Muscle of leg (tissue), 11 donors: Measurements from ENCODE around the gene SLC13A4. TPM values are rescaled to one million over a fixed set of nuclear protein-coding genes. Genes with fewer than 3 reads are reported as not detected.
A peak's percentile ranks its signal among the peaks of the same experiment; 100 is the strongest.

ENCODE experiments used
- DNase-seq: peaks from one replicate; pipeline ENCODE4 v3.0.0; 2013
- H3K27ac ChIP-seq: one replicate; pipeline ENCODE4 v1.5.1; 2013; ENCODE audit warnings: mild to moderate bottlenecking, low read length, control low read depth
- H3K27me3 ChIP-seq: one replicate; pipeline ENCODE4 v1.6.1; 2013; ENCODE audit warnings: low read length; ENCODE audit not compliant: control insufficient read depth, insufficient read depth
- H3K36me3 ChIP-seq: one replicate; pipeline ENCODE4 v1.6.1; 2013; ENCODE audit warnings: low read length; ENCODE audit not compliant: control insufficient read depth, insufficient read depth
- H3K4me1 ChIP-seq: one replicate; pipeline ENCODE4 v1.6.1; 2013; ENCODE audit warnings: low read length; ENCODE audit not compliant: control insufficient read depth, insufficient read depth
- H3K4me3 ChIP-seq: one replicate; pipeline ENCODE4 v1.5.1; 2013; ENCODE audit warnings: low read length, control low read depth
- H3K9me3 ChIP-seq: replicated peaks from 2 replicates; pipeline ENCODE4 v1.6.1; 2013; ENCODE audit warnings: low read depth, low read length; ENCODE audit not compliant: control insufficient read depth
- WGBS: methylation state at CpG from one replicate; pipeline ENCODE4 v1.1.5; 2013; ENCODE audit warnings: missing lambda C conversion rate; ENCODE audit not compliant: insufficient coverage; 5-methylcytosine and 5-hydroxymethylcytosine counted together
- polyA plus RNA-seq, 8 donors: library from polyadenylated mRNA; unstranded; fragments of 120-200 nt; gene quantifications; one replicate each; pipeline versions ENCODE4 v1.2.1 to v1.2.3, GENCODE V29; 2013; ENCODE audit warnings: inconsistent platforms in 1 of 8, low replicate concordance in 1 of 8; ENCODE audit not compliant: insufficient read length in 8 of 8, insufficient read depth in 1 of 8
- total RNA-seq: library from RNA; stranded (reverse); fragments of 120-200 nt; gene quantifications from one replicate; pipeline ENCODE4 v1.2.4, GENCODE V29; 2013

SLC13A4 gene
- total and polyA plus RNA-seq, 9 donors, result 0.09 to 4.2 (median 1.9) TPM

DNA sequence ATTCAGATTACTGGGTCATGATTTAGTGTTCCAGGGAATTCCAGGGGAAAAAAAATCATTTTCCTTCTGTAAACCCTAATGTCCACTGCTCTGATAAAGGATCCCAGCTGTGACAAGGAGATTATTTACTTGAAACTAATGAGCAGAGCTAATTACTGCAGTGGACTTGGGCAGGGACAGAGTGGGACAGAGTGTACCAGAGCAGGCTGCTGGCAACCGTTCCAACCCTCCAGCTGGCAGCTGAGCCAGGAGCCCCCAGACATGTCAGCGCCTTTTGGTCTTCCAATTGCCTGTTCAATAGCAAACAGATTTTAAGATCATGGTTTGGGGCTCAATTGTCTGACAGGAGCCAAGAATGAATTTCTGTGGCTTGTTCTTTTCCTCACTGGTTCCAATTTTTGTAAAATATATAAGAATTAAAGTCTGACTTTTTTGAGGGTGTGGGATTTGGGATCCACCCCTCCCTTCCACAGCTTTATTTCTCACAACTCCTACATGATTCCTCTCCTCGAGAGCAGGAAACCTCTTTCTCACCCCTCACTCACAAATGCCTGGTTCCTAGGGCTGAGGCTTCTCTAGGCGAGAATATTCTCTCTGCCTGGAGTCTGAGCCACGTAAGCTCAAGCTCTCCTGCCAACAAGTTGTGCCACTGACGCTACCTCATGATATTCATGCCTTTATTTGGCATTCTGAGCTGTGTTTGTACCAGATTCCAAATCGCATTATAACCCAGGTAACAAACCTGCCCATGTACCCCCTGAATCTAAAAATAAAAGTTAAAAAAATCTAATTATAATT is 41.2 kb upstream of the SLC13A4 start:
- H3K4me3 ChIP-seq, result no peak overlapping the region
- no peaks in the 10 kb centered on the region for H3K36me3 ChIP-seq
- H3K27me3 ChIP-seq, result peaks cover 5% of the 10 kb centered on the region
- DNase-seq, result no peak
- H3K9me3 ChIP-seq, result no peaks in the 10 kb centered on the region
- WGBS, result 59% methylated on average over 6 of the region's 7 CpGs
- H3K27ac ChIP-seq, result no peak overlapping the region
- no peaks in the 10 kb centered on the region for H3K4me1 ChIP-seq

DNA sequence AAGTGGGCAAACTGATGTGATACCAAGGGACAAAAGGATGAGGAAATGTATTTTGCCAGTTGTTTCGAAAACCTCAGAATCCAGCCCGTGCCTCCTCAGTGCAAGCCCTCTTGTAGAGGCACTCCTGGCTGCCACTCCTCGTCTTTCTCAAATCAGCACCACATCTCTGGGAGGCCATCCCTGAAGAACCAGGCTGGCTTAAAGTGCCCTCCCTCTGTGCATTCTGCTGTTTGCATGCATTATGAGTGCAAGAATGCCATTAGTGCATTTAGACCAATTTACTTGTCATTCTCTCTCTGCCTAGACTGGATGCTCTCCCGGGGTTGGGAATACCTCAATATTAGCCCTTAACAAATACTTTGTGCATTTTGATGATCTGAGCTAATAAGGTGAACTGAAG is 40.5 kb upstream of the SLC13A4 start:
- H3K27ac ChIP-seq, result no peak overlapping the region
- peaks cover 5% of the 10 kb centered on the region for H3K27me3 ChIP-seq
- no peak for DNase-seq
- no peaks in the 10 kb centered on the region for H3K9me3 ChIP-seq
- no peaks in the 10 kb centered on the region for H3K4me1 ChIP-seq
- H3K36me3 ChIP-seq, result no peaks in the 10 kb centered on the region
- WGBS, result 71% methylated on average over 3 of the region's 4 CpGs
- no peak overlapping the region for H3K4me3 ChIP-seq

DNA sequence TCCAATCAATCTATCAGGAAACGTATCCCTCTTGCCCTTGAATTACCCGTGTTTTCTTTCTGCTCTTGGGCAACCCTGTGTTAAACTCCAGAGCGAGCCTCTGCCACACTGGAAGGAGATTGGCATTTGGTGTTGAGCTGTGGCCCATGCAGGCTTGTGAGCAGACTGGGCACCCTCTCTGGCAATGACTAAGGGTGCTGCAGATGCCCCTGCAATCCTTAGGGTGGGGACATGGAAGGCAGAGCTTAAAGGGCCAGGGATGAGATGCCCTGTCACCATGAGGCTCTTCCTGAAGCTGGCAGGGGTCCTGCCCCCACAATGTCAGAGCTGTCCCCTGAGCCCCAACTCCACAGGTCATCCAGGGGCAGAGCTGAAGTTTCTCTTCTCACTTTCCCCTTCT is 40.1 kb upstream of the SLC13A4 start:
- no peak for DNase-seq
- Histone ChIP-seq H3K9me3 (no peaks in the 10 kb centered on the region), H3K4me3 (no peak overlapping the region), H3K36me3 (no peaks in the 10 kb centered on the region), H3K27ac (no peak overlapping the region), H3K27me3 (peaks cover 5% of the 10 kb centered on the region), H3K4me1 (no peaks in the 10 kb centered on the region)
- WGBS, result 87% methylated on average over 3 of the region's 3 CpGs

DNA sequence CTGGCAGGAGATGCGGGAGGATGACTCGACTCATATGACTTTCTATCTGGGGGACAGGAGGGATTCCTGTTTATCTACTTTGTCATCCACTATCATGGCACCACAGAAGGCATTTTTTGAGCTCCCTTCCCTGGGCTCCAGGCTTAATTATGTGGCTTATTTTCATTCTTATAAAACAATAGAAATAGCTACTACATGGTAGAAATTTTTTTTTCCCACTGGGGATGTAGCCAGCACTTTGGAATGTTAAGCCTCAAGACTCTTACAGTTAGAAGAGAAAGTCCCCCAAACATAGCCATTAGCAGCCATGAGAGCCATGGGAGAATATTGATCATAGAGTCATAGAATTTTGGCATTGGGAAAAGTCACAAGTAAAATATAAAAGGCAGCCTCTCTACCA is 35.3 kb upstream of the SLC13A4 start:
- no peaks in the 10 kb centered on the region for H3K4me1 ChIP-seq
- H3K27me3 ChIP-seq, result peaks cover 5% of the 10 kb centered on the region
- H3K27ac ChIP-seq, result no peak overlapping the region
- DNase-seq, result no peak
- no peaks in the 10 kb centered on the region for H3K36me3 ChIP-seq
- no peaks in the 10 kb centered on the region for H3K9me3 ChIP-seq
- no peak overlapping the region for H3K4me3 ChIP-seq
- no CpG with 5 or more reads among the region's 2 CpGs for WGBS

DNA sequence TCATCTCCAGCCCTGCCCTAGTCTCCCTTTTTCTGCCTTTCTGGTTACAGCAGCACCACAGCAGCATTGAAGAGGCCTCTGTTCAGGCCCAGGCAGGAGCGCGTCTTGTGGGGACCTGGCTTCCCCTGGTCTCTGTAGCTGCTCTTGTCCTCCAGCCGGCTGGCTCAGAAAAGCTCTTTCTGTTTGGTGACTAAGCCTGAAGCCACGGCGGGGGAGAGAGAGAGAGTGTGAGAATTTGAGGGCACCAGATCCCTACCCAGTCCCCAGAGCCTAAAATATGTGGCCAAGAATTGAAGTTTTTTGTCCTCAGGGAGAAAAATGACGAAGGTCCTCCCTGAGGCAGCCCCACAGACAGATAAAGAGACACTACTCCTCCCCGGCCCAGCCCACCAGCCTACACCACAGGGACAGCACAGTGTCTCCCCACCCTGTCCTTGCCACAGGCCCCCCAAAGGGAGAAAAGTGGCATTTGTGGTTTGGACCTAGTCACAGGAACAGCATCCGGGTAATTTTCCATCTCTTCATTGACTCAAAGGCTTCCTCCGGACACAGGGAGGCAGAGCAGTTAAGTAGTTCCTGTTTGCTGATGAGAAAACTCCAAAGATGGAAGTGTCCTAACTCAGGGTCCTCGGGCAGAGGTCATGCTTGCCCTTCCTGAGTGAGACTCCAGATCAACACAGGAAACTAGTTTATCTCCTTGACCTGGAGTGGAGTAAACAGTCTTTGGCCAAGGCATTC is 33.9 kb upstream of the SLC13A4 start:
- 89% methylated on average over 3 of the region's 10 CpGs for WGBS
- Histone ChIP-seq H3K4me1 (peaks cover 3% of the 10 kb centered on the region), H3K9me3 (peaks cover 2% of the 10 kb centered on the region), H3K4me3 (no peak overlapping the region), H3K36me3 (no peaks in the 10 kb centered on the region), H3K27ac (no peak overlapping the region), H3K27me3 (peaks cover 13% of the 10 kb centered on the region)
- no peak for DNase-seq

DNA sequence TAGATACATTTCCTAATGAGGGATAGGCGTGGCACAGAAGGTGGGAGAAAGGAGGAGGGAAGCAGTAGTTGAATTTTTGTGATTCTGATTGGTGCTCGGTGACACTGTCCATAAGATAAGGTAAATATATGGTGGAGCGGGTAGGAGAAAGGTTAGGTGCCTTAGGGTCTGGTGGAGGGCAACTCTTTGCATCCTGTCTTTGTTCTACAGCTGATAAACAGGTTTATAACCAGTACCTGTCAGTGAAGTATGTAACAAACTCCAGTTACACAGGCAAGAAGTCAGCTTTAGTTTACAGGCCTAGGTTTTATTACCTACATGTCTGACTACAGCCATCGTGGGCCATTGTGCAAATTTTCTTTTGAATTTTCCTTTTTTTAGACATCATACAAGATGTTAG is 31.5 kb upstream of the SLC13A4 start:
- Histone ChIP-seq H3K4me1 (peaks cover 3% of the 10 kb centered on the region), H3K36me3 (no peaks in the 10 kb centered on the region), H3K27me3 (peaks cover 11% of the 10 kb centered on the region), H3K9me3 (peaks cover 2% of the 10 kb centered on the region), H3K4me3 (no peak overlapping the region), H3K27ac (no peak overlapping the region)
- DNase-seq, result no peak
- 79% methylated on average over 2 of the region's 4 CpGs for WGBS

DNA sequence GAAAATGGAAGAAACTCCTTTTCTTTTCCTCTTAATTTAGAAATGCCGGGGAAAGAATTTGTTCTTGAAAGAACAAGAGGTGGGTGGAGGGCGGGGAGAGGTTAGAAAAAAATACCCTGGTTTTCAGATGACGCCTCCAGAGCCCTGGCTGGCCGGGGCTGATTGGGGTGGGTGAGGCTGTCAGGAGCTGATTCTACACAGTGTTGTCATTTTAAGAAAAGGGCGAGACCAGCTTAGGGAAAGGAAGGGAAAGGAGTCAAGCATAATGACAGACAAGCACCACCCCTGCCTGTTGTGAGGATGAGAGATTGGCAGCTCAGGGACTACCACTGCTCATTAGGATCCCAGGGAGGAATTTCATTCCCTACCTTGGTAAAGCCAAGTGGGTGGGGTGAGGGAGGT is 30.5 kb upstream of the SLC13A4 start:
- no peak overlapping the region for H3K27ac ChIP-seq
- peaks cover 2% of the 10 kb centered on the region for H3K9me3 ChIP-seq
- no peak overlapping the region for H3K4me3 ChIP-seq
- peak; percentile 49 for DNase-seq
- no peaks in the 10 kb centered on the region for H3K36me3 ChIP-seq
- H3K4me1 ChIP-seq, result peaks cover 3% of the 10 kb centered on the region
- peaks cover 11% of the 10 kb centered on the region for H3K27me3 ChIP-seq
- 25% methylated on average over 1 of the region's 5 CpGs for WGBS

DNA sequence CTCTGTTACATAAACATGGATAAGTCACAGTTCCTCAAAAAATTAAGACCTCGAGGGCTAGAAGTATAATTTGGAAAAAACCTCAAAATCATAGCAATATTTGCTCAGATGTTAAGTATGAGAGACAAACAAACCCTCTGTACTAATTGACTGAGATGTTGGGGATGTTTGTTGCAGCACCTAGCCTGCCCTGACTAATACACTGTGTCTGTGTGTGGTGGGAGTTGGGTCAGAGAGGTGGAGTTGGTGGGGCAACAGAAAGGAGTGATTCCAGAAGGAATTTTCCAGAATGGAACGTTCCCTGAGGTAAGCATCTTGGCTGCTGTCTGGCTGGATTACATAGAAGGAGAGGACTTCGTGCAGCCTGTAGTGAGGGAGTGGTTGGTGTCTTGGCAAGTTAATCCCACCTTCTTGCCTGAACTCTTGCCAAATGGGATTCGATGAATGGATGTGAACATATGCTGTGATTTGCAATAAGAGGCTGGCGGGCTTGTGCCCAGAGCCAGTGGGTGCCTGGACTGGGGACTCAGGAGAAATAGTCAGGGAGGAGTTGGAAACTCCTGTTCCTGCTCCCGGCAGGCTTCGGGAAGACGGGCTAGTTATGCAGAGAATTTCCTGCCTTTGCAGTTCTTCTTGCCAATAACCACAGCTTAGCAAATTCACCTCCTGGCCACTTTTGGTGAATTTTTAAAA is 29.9 kb upstream of the SLC13A4 start:
- H3K4me3 ChIP-seq, result no peak overlapping the region
- H3K9me3 ChIP-seq, result peaks cover 2% of the 10 kb centered on the region
- H3K27me3 ChIP-seq, result peaks cover 11% of the 10 kb centered on the region
- peaks cover 3% of the 10 kb centered on the region for H3K4me1 ChIP-seq
- WGBS, result 35% methylated on average over 3 of the region's 8 CpGs
- peak; percentile 61 for DNase-seq
- no peaks in the 10 kb centered on the region for H3K36me3 ChIP-seq
- H3K27ac ChIP-seq, result peak overlapping the region; percentile 47

DNA sequence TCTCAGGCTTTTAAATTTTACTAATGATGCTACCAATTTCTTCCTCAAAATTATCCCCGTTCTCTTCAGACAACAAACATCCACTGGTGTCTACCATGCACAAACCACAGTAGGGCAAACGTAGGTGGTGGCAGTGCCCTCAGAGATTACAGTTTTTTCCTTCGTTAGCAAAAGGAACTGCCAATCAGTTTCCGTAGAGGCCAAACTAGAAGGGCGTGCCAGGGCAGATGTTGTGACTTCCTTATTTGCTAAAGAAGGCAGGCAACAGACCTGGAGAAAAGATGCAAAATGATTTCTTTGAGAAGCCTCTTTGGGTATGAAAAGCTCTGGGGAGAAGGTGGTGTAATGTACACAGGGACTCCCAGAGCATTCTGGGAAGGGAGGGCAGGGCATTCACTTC is 28.2 kb upstream of the SLC13A4 start:
- Histone ChIP-seq H3K27ac (no peak overlapping the region), H3K9me3 (peaks cover 2% of the 10 kb centered on the region), H3K4me3 (no peak overlapping the region), H3K36me3 (no peaks in the 10 kb centered on the region), H3K4me1 (peaks cover 3% of the 10 kb centered on the region), H3K27me3 (peaks cover 11% of the 10 kb centered on the region)
- DNase-seq, result no peak
- WGBS, result 83% methylated on average over 3 of the region's 5 CpGs

DNA sequence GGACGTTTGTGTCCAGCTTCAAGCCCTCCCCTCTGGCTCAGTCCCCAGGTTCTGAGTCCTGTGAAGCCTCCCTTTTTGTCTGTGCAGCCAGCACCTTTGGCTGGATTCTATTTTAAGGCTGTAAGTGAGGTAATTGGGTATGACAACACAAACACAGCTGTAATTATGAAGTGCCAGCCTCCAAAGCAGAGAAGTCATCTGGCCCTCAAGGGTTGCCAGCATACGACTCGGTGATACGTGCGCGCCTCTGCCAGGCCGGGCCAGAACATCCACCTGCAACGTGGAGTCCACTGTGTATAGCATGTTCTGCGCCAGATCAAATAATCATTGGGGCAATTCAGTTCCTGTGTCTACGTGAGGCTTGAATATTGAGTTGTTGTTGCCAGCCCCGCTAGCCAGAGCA is 27.4 kb upstream of the SLC13A4 start:
- peaks cover 11% of the 10 kb centered on the region for H3K27me3 ChIP-seq
- peaks cover 3% of the 10 kb centered on the region for H3K4me1 ChIP-seq
- no peak overlapping the region for H3K27ac ChIP-seq
- peaks cover 2% of the 10 kb centered on the region for H3K9me3 ChIP-seq
- no peaks in the 10 kb centered on the region for H3K36me3 ChIP-seq
- H3K4me3 ChIP-seq, result no peak overlapping the region
- peak; percentile 71 for DNase-seq
- WGBS, result 71% methylated on average over 10 of the region's 11 CpGs
